Glutamatergic neuron (in vitro differentiated cells): ENCODE results near the gene HP1BP3. TPM values are rescaled to one million over a fixed set of nuclear protein-coding genes. Genes with fewer than 3 reads are reported as not detected.

Experiments used
- DNase-seq: peaks from one replicate; pipeline ENCODE4 v3.0.0; 2022
- H3K27ac Mint-ChIP-seq: one replicate; pipeline ENCODE4 v1.8.0; 2020; ENCODE audit warnings: mild to moderate bottlenecking, mixed read lengths, inconsistent platforms; ENCODE audit not compliant: unreplicated experiment
- H3K27me3 Mint-ChIP-seq: one replicate; pipeline ENCODE4 v1.8.0; 2020; ENCODE audit warnings: mild to moderate bottlenecking, moderate library complexity, mixed read lengths, inconsistent platforms; ENCODE audit not compliant: unreplicated experiment
- H3K36me3 Mint-ChIP-seq: one replicate; pipeline ENCODE4 v1.8.0; 2020; ENCODE audit warnings: mild to moderate bottlenecking, mixed read lengths, inconsistent platforms; ENCODE audit not compliant: unreplicated experiment
- H3K4me1 Mint-ChIP-seq: one replicate; pipeline ENCODE4 v1.8.0; 2020; ENCODE audit warnings: mild to moderate bottlenecking, low read depth, mixed read lengths, inconsistent platforms; ENCODE audit not compliant: unreplicated experiment
- H3K4me3 Mint-ChIP-seq: one replicate; pipeline ENCODE4 v1.8.0; 2020; ENCODE audit warnings: mild to moderate bottlenecking, mixed read lengths, inconsistent platforms; ENCODE audit not compliant: unreplicated experiment
- H3K9me3 Mint-ChIP-seq: one replicate; pipeline ENCODE4 v1.8.0; 2020; ENCODE audit warnings: mild to moderate bottlenecking, moderate library complexity, mixed read lengths, inconsistent platforms; ENCODE audit not compliant: unreplicated experiment
- CTCF ChIP-seq: fragments of 200-600 bp; sonication (generic); IDR thresholded peaks from one replicate; pipeline ENCODE4 v1.5.0; 2021; ENCODE audit not compliant: partially characterized antibody, unreplicated experiment
- total RNA-seq: library from RNA; stranded (reverse); fragmentation: NEBNext Ultra II Directional; extraction: Animal tissue kit (Norgen Biotek cat#: 25700); gene quantifications from one replicate; pipeline ENCODE4 v1.2.1, GENCODE V29; 2021; ENCODE audit not compliant: unreplicated experiment

HP1BP3 gene
- total RNA-seq, 1 donor from 2014 or later, result 192 TPM

GRCh38 chr1:20711285-20712214 lies 75.6 kb downstream of the HP1BP3 start:
- DNase-seq, result peak; percentile 84
- Mint-ChIP-seq H3K4me3 (peak overlapping the region; percentile 55), H3K9me3 (peaks cover 19% of the 10 kb centered on the region), H3K27ac (peak overlapping the region; percentile 96), H3K27me3 (peaks cover 17% of the 10 kb centered on the region), H3K4me1 (peaks cover 18% of the 10 kb centered on the region), H3K36me3 (no peaks in the 10 kb centered on the region)
- peak; percentile 20 for TF ChIP-seq CTCF

GRCh38 chr1:20710469-20711284 lies 76.4 kb downstream of the HP1BP3 start:
- no peaks in the 10 kb centered on the region for H3K36me3 Mint-ChIP-seq
- H3K27ac Mint-ChIP-seq, result peak overlapping the region; percentile 96
- peak overlapping the region; percentile 67 for H3K4me3 Mint-ChIP-seq
- H3K4me1 Mint-ChIP-seq, result peaks cover 18% of the 10 kb centered on the region
- peaks cover 13% of the 10 kb centered on the region for H3K27me3 Mint-ChIP-seq
- peak; percentile 74 for DNase-seq
- TF ChIP-seq CTCF, result no peak
- H3K9me3 Mint-ChIP-seq, result peaks cover 15% of the 10 kb centered on the region

- TF ChIP-seq CTCF, result no peak
- Mint-ChIP-seq H3K4me1 (peaks cover 20% of the 10 kb centered on the region), H3K4me3 (no peak overlapping the region), H3K9me3 (peaks cover 18% of the 10 kb centered on the region), H3K27me3 (peaks cover 13% of the 10 kb centered on the region), H3K36me3 (no peaks in the 10 kb centered on the region), H3K27ac (peak overlapping the region; percentile 96)
- DNase-seq, result no peak
These were observed 77.2 kb downstream of the HP1BP3 start for GRCh38 chr1:20709868-20710267.

GRCh38 chr1:20708891-20709290 lies 78.2 kb downstream of the HP1BP3 start:
- H3K4me3 Mint-ChIP-seq, result no peak overlapping the region
- peaks cover 26% of the 10 kb centered on the region for H3K4me1 Mint-ChIP-seq
- peaks cover 21% of the 10 kb centered on the region for H3K9me3 Mint-ChIP-seq
- H3K27ac Mint-ChIP-seq, result no peak overlapping the region
- TF ChIP-seq CTCF, result no peak
- H3K27me3 Mint-ChIP-seq, result peaks cover 19% of the 10 kb centered on the region
- no peak for DNase-seq
- H3K36me3 Mint-ChIP-seq, result no peaks in the 10 kb centered on the region
